Activated CD4-positive, alpha-beta T cell treated with anti-CD3 and anti-CD28 coated beads for 36 hours (primary cell): ENCODE results near the gene SARNP. TPM values are rescaled to one million over a fixed set of nuclear protein-coding genes. Genes with fewer than 3 reads are reported as not detected.
"Not testable (repeated sequence)": the region's sequence is repeated elsewhere in the genome, so short reads cannot be mapped to it uniquely, and the experiment has no call there.

Experiments
- ATAC-seq: fragments of 200-7000 bp; cut with Tn5 transposase; one replicate; pipeline ENCODE4 v1.10.0; 2021; ENCODE audit warnings: mild to moderate bottlenecking, moderate library complexity
- CTCF ChIA-PET: fragments of 350-600 bp; sonication (Branson Sonifier 250); formaldehyde crosslinking; loops from one replicate; lab custom pipeline; 2021; ENCODE audit warnings: antibody characterized with exemption; lab: Charles Lee
- POLR2A ChIA-PET: fragments of 350-600 bp; sonication (Branson Sonifier 250); formaldehyde crosslinking; loops from one replicate; lab custom pipeline; 2021; ENCODE audit warnings: antibody characterized with exemption, inconsistent platforms; lab: Charles Lee
- DNase-seq: peaks from one replicate; pipeline ENCODE4 v3.0.0-alpha.2; 2020
- H3K27ac Mint-ChIP-seq: one replicate; pipeline ENCODE4 v1.8.0; 2021; ENCODE audit warnings: mixed read lengths
- H3K27me3 Mint-ChIP-seq: one replicate; pipeline ENCODE4 v1.8.0; 2021; ENCODE audit warnings: mixed read lengths
- H3K36me3 Mint-ChIP-seq: one replicate; pipeline ENCODE4 v1.8.0; 2021; ENCODE audit warnings: low read depth, mixed read lengths
- H3K4me1 Mint-ChIP-seq: one replicate; pipeline ENCODE4 v1.8.0; 2021; ENCODE audit warnings: mixed read lengths
- H3K4me3 Mint-ChIP-seq: one replicate; pipeline ENCODE4 v1.8.0; 2021; ENCODE audit warnings: mild to moderate bottlenecking, moderate library complexity, mixed read lengths
- H3K9me3 Mint-ChIP-seq: one replicate; pipeline ENCODE4 v1.8.0; 2021; ENCODE audit warnings: low read depth, mixed read lengths
- intact Hi-C, 2 experiments: fragments of 100-400 bp; cut with DNase I in 1 of 2; cut with micrococcal nuclease in 1 of 2; formaldehyde crosslinking; loops; one replicate each; pipeline versions ENCODE4 v1.14.2 to v1.15.1; 2022 to 2024; cut with DNase I, micrococcal nuclease
- total RNA-seq, 2 experiments: library from RNA; stranded (reverse); gene quantifications; one replicate each; pipeline ENCODE4 v1.2.3, GENCODE V29; 2021

SARNP gene
- total RNA-seq, 2 experiments from 2014 or later, result 111 to 114 TPM

DNA sequence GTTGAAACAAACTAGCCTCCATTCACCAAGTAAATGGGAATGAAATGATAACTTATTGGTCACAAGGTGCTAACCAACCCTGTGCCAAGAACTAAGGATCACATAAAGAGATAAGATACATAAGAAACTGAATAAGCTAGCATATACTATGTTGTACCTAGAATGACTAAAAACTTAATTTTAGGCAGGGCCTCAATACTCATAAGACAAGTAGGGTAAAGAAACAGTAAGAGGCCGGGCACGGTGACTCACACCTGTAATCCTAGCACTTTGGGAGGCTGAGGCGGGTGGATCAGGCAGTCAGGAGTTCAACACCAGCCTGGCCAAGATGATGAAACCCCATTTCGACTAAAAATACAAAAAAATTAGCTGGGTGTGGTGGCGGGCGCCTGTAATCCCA is 56.9 kb downstream of the SARNP start:
- H3K27ac Mint-ChIP-seq, result peak overlapping the region; percentile 93
- DNase-seq (peak; percentile 82), ATAC-seq (peak; percentile 97)
- ChIA-PET CTCF (interaction anchor here (0.7 to 1.7 kb wide), 5 partner anchors 12 to 318 kb away, joined by 3 to 9 read pairs (median 3); no protein-coding TSS in a partner anchor), POLR2A (interaction anchor here (0.8 kb wide), 1 partner anchor 9 kb away, joined by 4 read pairs; no protein-coding TSS in a partner anchor)
- H3K9me3 Mint-ChIP-seq, result no peaks in the 10 kb centered on the region
- no peaks in the 10 kb centered on the region for H3K27me3 Mint-ChIP-seq
- intact Hi-C loops, result loop anchor here in 1 of 2 experiments (2.0 kb wide), 1 partner anchor 16 kb away; no protein-coding TSS in a partner anchor
- H3K36me3 Mint-ChIP-seq, result peaks cover 44% of the 10 kb centered on the region
- no peak overlapping the region for H3K4me3 Mint-ChIP-seq
- peaks cover 20% of the 10 kb centered on the region for H3K4me1 Mint-ChIP-seq

- POLR2A ChIA-PET, result interaction anchor here (0.6 kb wide), 1 partner anchor 18 kb away, joined by 3 read pairs; no protein-coding TSS in a partner anchor
- not testable (repeated sequence) for H3K27ac Mint-ChIP-seq
Measured at GRCh38 chr12:55758575-55758974, 58.9 kb downstream of the SARNP start.

GRCh38 chr12:55757701-55758100 is 59.8 kb downstream of the SARNP start:
- intact Hi-C loops, result no loop called here
- POLR2A ChIA-PET, result no interaction called here
- Mint-ChIP-seq H3K4me1 (peaks cover 27% of the 10 kb centered on the region), H3K9me3 (no peaks in the 10 kb centered on the region), H3K4me3 (no peak overlapping the region), H3K27me3 (no peaks in the 10 kb centered on the region), H3K36me3 (peaks cover 58% of the 10 kb centered on the region), H3K27ac (peak overlapping the region; percentile 56)
- CTCF ChIA-PET, result interaction anchor here (0.7 to 3.8 kb wide), 6 partner anchors 13 to 238 kb away, joined by 3 to 15 read pairs (median 7); no protein-coding TSS in a partner anchor
- DNase-seq, result no peak
- no peak for ATAC-seq

More at GRCh38 chr12:55758575-55758974, 58.9 kb downstream of the SARNP start:
- ATAC-seq, intact Hi-C loops, DNase-seq, H3K9me3 Mint-ChIP-seq, H3K4me3 Mint-ChIP-seq, H3K27me3 Mint-ChIP-seq: not testable (repeated sequence)
- CTCF ChIA-PET, result interaction anchor here (0.7 to 1.9 kb wide), 3 partner anchors 20 to 181 kb away, joined by 3 to 8 read pairs (median 5); no protein-coding TSS in a partner anchor
- Mint-ChIP-seq H3K4me1 (peaks cover 27% of the 10 kb centered on the region), H3K36me3 (peaks cover 52% of the 10 kb centered on the region)

DNA sequence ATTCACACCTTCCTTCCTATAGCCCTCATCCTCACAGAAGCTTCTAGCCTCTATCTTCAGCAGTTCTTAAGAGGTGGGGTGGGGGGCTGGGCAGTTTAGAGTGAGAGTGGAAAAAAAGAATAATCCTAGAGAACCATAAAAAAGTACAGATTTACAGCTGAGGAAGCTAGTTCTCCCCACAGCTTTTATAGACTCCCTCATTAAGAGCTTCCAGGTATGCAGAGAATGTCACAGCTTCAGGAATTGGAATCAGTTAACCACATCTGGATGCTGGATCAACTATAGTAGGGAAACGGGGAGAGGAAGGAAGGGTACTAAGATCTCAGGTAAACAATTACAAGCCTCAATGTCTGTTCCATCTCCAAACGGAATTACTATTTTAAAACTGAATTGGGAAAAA is 62.3 kb downstream of the SARNP start:
- DNase-seq (no peak), ATAC-seq (no peak)
- no peak overlapping the region for H3K4me3 Mint-ChIP-seq
- intact Hi-C loops, result no loop called here
- peaks cover 53% of the 10 kb centered on the region for H3K36me3 Mint-ChIP-seq
- peak overlapping the region; percentile 55 for H3K27ac Mint-ChIP-seq
- CTCF ChIA-PET, result interaction anchor here (1.3 to 3.8 kb wide), 6 partner anchors 8 to 191 kb away, joined by 3 to 19 read pairs (median 8); no protein-coding TSS in a partner anchor
- H3K9me3 Mint-ChIP-seq, result no peaks in the 10 kb centered on the region
- H3K27me3 Mint-ChIP-seq, result no peaks in the 10 kb centered on the region
- peaks cover 12% of the 10 kb centered on the region for H3K4me1 Mint-ChIP-seq
- POLR2A ChIA-PET, result interaction anchor here (0.6 to 0.7 kb wide), 2 partner anchors 171 to 523 kb away, joined by 3 read pairs; no protein-coding TSS in a partner anchor

GRCh38 chr12:55748230-55748993 is 69.1 kb downstream of the SARNP start:
- peaks cover 12% of the 10 kb centered on the region for H3K36me3 Mint-ChIP-seq
- CTCF ChIA-PET, result interaction anchor here (0.6 to 4.4 kb wide), 7 partner anchors 8 to 81 kb away, joined by 3 to 39 read pairs (median 3); partner anchors contain the start of gene DNAJC14
- intact Hi-C loops, result loop anchor here in 1 of 2 experiments (10.0 kb wide), 1 partner anchor 506 kb away; the partner anchor contains the start of gene ANKRD52

DNA sequence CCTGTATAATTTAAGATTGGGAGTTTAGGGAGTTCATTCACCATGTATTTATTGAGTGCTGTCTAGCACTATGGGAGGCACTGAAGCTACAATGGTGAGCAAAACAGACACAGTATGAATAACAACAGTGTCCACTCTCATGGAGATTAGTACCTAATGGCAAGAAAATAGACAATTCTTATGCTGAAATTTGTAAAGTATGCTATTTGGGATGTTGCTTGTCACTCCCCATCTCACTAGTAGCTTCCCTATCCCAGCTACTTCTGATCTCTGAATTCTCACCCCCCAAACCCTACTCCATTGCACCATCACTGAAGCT is 70.7 kb downstream of the SARNP start:
- Mint-ChIP-seq H3K4me3 (no peak overlapping the region), H3K27me3 (no peaks in the 10 kb centered on the region), H3K4me1 (peaks cover 22% of the 10 kb centered on the region), H3K9me3 (no peaks in the 10 kb centered on the region), H3K27ac (no peak overlapping the region), H3K36me3 (peaks cover 1% of the 10 kb centered on the region)
- no peak for DNase-seq
- POLR2A ChIA-PET, result interaction anchor here (0.6 to 0.9 kb wide), 2 partner anchors 10 to 71 kb away, joined by 3 to 8 read pairs; partner anchors contain the start of genes ORMDL2 and SARNP
- intact Hi-C loops, result loop anchor here in 1 of 2 experiments (10.0 kb wide), 1 partner anchor 508 kb away; the partner anchor contains the start of gene ANKRD52
- no peak for ATAC-seq
- CTCF ChIA-PET, result interaction anchor here (0.5 to 4.4 kb wide), 12 partner anchors 9 to 441 kb away, joined by 3 to 39 read pairs (median 3); no protein-coding TSS in a partner anchor

More at GRCh38 chr12:55748230-55748993, 69.1 kb downstream of the SARNP start:
- POLR2A ChIA-PET, result interaction anchor here (0.5 to 1.0 kb wide), 2 partner anchors 10 to 247 kb away, joined by 3 to 4 read pairs; no protein-coding TSS in a partner anchor
- H3K4me1 Mint-ChIP-seq, result peaks cover 17% of the 10 kb centered on the region
- DNase-seq (no peak), ATAC-seq (no peak)
- no peak overlapping the region for H3K27ac Mint-ChIP-seq
- H3K4me3 Mint-ChIP-seq, result no peak overlapping the region
- H3K9me3 Mint-ChIP-seq, result no peaks in the 10 kb centered on the region
- H3K27me3 Mint-ChIP-seq, result no peaks in the 10 kb centered on the region

- intact Hi-C loops, result loop anchor here in 1 of 2 experiments (10.0 kb wide), 1 partner anchor 508 kb away; the partner anchor contains the start of gene ANKRD52
- Mint-ChIP-seq H3K4me3 (no peak overlapping the region), H3K9me3 (no peaks in the 10 kb centered on the region), H3K4me1 (peaks cover 22% of the 10 kb centered on the region), H3K27me3 (no peaks in the 10 kb centered on the region), H3K36me3 (no peaks in the 10 kb centered on the region), H3K27ac (peak overlapping the region; percentile 4)
- ATAC-seq (no peak), DNase-seq (no peak)
- ChIA-PET CTCF (interaction anchor here (0.5 to 4.4 kb wide), 14 partner anchors 8 to 442 kb away, joined by 3 to 39 read pairs (median 3); no protein-coding TSS in a partner anchor), POLR2A (interaction anchor here (0.6 kb wide), 1 partner anchor 28 kb away, joined by 4 read pairs; no protein-coding TSS in a partner anchor)
Measured at GRCh38 chr12:55746174-55746912, 71.2 kb downstream of the SARNP start.

DNA sequence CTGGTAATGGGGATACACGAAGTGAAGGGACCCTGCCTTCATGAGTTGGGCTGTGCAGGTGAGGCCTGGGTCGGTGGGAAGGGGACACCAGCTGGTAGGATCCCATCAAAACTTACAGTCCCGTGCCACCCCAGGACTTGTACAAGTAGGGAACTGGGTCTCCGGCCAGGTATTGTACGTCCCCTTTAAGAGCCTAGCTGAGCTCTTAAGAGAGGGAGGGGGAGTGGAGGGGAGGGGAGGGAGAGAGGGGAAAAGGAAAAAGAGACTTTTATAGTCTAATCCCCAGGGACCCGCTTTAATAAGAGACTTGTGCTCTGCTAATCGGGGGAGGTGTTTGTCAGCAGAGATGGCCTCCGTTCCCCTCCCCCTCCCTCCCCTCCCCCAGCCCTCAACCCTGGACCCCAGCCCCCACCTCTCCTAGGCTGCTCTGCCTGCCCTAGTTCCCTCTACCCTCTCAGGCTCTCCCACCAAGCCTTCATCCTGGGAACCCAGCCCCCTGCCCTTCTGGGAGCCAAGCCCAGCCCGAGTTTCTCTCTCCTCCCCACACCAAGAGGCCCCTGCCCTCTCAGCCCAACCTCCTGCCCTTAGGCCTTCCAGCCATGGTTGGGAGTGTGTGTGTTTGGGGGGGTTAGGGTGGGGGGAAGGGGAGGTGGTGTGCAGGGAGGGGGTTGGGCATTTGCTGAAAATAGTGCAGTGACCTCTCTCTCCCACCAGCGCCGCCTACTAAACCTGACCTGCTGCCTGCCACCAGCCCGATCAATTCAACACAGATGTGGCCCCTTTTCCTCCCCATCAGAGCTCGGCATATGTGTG is 72.0 kb downstream of the SARNP start:
- ATAC-seq, result no peak
- ChIA-PET CTCF (interaction anchor here (0.5 to 4.4 kb wide), 13 partner anchors 8 to 295 kb away, joined by 3 to 39 read pairs (median 4); partner anchors contain the start of gene BLOC1S1), POLR2A (no interaction called here)
- Mint-ChIP-seq H3K27me3 (no peaks in the 10 kb centered on the region), H3K36me3 (no peaks in the 10 kb centered on the region), H3K4me1 (peaks cover 24% of the 10 kb centered on the region), H3K9me3 (no peaks in the 10 kb centered on the region), H3K27ac (peak overlapping the region; percentile 4), H3K4me3 (peak overlapping the region; percentile 82)
- intact Hi-C loops, result loop anchor here (2.0 to 10.0 kb wide), 2 partner anchors 15 to 509 kb away; partner anchors contain the start of gene ANKRD52 (in 1 of the 2)
- DNase-seq, result no peak

DNA sequence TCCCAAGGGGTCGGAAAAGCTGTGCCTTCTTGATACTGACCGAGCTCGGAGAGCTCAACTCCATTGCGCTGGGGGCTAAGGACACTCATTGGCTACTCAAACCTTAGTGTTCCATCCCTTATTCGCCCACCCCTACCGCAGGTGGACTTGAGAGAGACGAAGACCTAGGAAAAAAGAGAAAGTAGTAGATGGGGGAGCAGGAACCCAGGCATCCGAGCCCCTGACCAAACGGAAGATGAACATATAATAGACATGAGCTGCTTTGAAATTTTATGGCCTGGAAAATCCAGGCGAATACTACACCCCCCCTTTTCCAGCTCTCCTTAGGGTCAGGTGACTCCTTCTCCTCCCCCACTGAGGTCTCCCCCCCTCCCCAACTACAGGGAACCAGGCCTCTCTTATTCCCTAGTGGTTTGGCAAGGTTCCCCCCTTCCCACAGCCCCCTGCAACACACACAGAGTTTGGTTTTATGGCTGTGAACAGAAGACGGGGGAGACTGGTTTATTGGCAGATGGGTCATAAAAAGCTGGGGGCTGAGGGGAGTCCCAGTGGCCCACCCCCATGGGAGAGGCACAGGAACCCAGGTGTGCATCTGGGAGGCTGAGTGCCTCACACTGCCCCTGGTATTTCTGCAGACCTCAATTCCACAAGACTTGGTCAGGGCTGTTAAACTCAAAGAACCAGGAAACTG is 73.0 kb downstream of the SARNP start:
- DNase-seq (no peak), ATAC-seq (no peak)
- CTCF ChIA-PET, result interaction anchor here (0.5 to 2.5 kb wide), 16 partner anchors 10 to 296 kb away, joined by 3 to 9 read pairs (median 4); partner anchors contain the start of gene BLOC1S1
- Mint-ChIP-seq H3K9me3 (no peaks in the 10 kb centered on the region), H3K4me1 (peaks cover 24% of the 10 kb centered on the region), H3K27me3 (no peaks in the 10 kb centered on the region), H3K36me3 (no peaks in the 10 kb centered on the region), H3K27ac (no peak overlapping the region), H3K4me3 (peak overlapping the region; percentile 82)
- POLR2A ChIA-PET, result interaction anchor here (0.5 to 2.3 kb wide), 4 partner anchors 11 to 230 kb away, joined by 3 to 6 read pairs (median 3); partner anchors contain the start of gene RAB5B
- intact Hi-C loops, result loop anchor here (2.0 to 10.0 kb wide), 2 partner anchors 16 to 510 kb away; partner anchors contain the start of gene ANKRD52 (in 1 of the 2)
